Activated naive CD8-positive, alpha-beta T cell (primary cell): ENCODE measurements around the gene C20orf202.
A peak's percentile ranks its signal among the peaks of the same experiment; 100 is the strongest.
"Not testable (repeated sequence)": the region's sequence is repeated elsewhere in the genome, so short reads cannot be mapped to it uniquely, and the experiment has no call there.

Experiments
- H3K27ac Mint-ChIP-seq: one replicate; pipeline ENCODE4 v1.8.0; 2021; ENCODE audit warnings: mixed read lengths
- H3K27me3 Mint-ChIP-seq: one replicate; pipeline ENCODE4 v1.8.0; 2021; ENCODE audit warnings: mixed read lengths
- H3K36me3 Mint-ChIP-seq: one replicate; pipeline ENCODE4 v1.8.0; 2021; ENCODE audit warnings: mixed read lengths
- H3K4me1 Mint-ChIP-seq: one replicate; pipeline ENCODE4 v1.8.0; 2021; ENCODE audit warnings: low read depth, mixed read lengths
- H3K4me3 Mint-ChIP-seq: one replicate; pipeline ENCODE4 v1.8.0; 2021; ENCODE audit warnings: mild to moderate bottlenecking, mixed read lengths
- H3K9me3 Mint-ChIP-seq: one replicate; pipeline ENCODE4 v1.8.0; 2021; ENCODE audit warnings: low read depth, mixed read lengths

C20orf202 gene

DNA sequence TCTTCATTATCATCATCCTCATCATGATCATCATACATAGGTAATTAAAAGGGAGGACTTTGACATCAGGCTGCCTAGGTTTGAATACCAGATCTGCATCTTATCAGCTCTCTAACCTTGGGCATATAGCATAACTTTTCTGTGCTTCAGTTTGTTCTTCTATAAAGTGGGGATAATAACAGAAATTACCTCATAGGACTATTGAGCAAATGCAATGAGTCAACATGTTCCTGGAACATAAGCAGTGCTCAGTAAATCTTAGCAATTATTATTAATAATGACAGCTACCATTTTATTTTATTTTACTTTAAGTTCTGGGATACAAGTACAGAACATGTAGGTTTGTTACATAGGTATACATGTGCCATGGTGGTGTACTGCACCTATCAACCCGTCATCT, 7.2 kb downstream of the C20orf202 start:
- H3K27ac Mint-ChIP-seq = no peak overlapping the region
- no peaks in the 10 kb centered on the region for H3K27me3 Mint-ChIP-seq
- peaks cover 2% of the 10 kb centered on the region for H3K36me3 Mint-ChIP-seq

DNA sequence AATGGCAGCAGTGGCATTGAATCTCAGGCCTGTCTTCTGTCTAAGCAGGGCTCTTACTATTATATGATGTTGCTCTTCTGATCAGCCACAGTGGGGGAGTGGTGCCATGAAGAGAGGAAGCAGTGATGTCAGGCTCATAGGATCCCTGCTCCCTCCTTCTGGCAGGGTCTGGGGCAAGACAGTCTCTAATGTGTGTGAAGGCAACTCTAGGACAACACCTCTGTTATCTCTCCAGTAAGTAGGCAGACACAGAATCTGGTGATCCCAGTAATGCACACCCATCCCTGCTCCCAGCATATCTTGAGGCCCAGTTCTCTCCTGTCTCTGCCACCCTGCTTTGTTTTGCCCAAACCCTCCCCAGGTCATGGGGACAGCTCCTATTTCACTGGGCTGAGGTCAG, 8.8 kb downstream of the C20orf202 start:
- Mint-ChIP-seq H3K9me3 (no peaks in the 10 kb centered on the region), H3K27me3 (no peaks in the 10 kb centered on the region), H3K4me3 (no peak overlapping the region), H3K36me3 (peaks cover 2% of the 10 kb centered on the region), H3K27ac (no peak overlapping the region), H3K4me1 (peaks cover 32% of the 10 kb centered on the region)

More for the DNA sequence above, 7.2 kb downstream of the C20orf202 start:
- H3K4me1 Mint-ChIP-seq = peaks cover 17% of the 10 kb centered on the region
- no peak overlapping the region for H3K4me3 Mint-ChIP-seq
- no peaks in the 10 kb centered on the region for H3K9me3 Mint-ChIP-seq

DNA sequence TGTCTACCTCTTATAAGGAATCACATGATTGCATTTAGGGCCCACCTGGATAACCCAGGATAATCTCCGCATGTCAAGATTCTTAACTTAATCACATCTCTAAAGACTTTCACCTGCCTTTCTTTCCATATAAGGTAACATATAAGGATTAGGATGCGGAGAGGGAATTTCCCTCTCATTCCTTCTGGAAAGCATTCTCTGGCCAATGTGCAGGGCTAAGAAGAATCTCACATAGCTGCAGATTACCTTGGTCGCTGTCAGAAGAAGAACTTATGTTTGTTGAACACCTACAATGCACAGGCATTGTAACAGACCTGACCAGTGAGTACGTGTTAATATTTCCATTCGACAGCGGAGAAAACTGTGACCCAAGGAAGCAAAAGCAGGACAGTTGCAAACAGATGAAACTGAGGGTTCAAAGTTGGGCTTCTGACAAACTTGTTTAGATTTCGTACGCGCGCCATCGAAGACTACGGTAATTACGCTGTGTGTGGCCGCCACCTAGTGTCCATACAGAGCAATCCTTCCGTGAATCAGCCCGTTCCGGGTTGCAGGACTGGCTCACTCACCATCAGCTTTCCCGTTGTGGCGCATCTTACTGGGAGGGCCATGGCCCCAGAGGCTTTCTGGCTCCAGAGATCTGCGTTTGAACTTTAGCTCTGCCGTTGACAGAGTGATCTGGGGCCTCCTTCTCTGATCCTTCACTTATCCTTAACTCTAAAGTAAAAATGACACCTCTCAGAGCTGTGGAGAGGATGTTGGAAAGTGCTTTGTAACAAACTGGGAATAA, 9.5 kb downstream of the C20orf202 start:
- no peaks in the 10 kb centered on the region for H3K27me3 Mint-ChIP-seq
- no peaks in the 10 kb centered on the region for H3K9me3 Mint-ChIP-seq
- H3K27ac Mint-ChIP-seq = no peak overlapping the region
- peaks cover 40% of the 10 kb centered on the region for H3K4me1 Mint-ChIP-seq
- peaks cover 2% of the 10 kb centered on the region for H3K36me3 Mint-ChIP-seq
- H3K4me3 Mint-ChIP-seq = peak overlapping the region; percentile 53

DNA sequence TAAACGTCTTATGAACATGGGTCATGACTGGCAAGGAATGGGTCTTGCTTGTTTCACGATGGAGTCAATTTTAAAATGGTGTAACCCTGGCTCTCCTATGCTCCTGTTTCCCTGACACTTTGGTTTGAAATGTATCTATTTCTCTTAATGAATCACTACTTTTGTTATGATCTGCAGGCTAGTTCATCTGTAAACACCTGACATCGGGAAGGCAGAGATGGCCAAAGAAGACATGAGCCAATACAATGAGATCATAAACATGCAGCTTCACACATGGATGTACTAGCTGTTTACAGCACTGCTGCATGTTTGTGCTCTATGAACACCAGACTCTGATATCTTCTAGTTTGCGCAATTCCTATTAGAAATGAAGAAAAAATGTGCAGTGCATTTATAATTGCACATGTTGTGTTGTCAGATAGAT, 11.6 kb downstream of the C20orf202 start:
- H3K4me1 Mint-ChIP-seq = peaks cover 43% of the 10 kb centered on the region

DNA sequence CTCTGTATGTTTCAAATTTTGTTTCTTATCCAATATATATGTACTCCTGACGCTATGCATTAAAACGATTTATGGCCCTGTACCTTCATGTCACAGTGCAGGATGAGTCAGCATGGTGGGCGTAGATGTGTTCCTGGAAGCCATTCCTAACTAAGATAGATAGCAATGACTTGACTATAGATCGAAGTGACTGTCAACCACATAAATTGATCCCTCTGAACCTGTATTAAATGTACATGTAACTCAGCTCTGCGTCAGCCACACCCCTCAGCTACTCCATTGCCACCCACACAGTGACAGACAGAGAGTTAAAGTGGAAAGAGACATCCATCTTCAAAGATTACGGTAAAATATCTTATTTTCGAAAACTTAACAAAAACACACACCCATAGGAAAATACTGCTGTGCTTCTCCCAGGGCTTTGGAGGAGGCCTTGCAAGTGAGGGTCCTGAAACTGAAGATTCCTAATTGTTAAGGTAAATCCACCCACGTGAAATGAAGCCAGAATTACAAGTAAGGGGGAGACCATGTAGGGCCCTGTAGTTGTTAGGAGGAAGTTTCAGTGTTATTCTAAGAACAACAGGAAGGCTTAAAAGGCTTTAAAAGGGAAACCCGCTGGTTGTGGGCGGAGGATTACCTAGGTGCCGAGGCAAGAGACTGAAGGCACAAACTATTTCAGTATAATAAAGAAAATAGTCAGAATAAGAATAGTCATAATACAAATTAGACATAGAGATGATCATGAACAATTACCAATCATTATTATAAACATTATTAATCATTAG, 12.3 kb downstream of the C20orf202 start:
- H3K4me1 Mint-ChIP-seq = peaks cover 43% of the 10 kb centered on the region
- peak overlapping the region; percentile 46 for H3K4me3 Mint-ChIP-seq
- peaks cover 2% of the 10 kb centered on the region for H3K36me3 Mint-ChIP-seq
- H3K27me3 Mint-ChIP-seq = no peaks in the 10 kb centered on the region
- H3K27ac Mint-ChIP-seq = peak overlapping the region; percentile 81
- H3K9me3 Mint-ChIP-seq = no peaks in the 10 kb centered on the region

More for the DNA sequence above, 11.6 kb downstream of the C20orf202 start:
- Mint-ChIP-seq H3K27me3 (no peaks in the 10 kb centered on the region), H3K27ac (no peak overlapping the region), H3K4me3 (no peak overlapping the region), H3K9me3 (no peaks in the 10 kb centered on the region), H3K36me3 (peaks cover 2% of the 10 kb centered on the region)

DNA sequence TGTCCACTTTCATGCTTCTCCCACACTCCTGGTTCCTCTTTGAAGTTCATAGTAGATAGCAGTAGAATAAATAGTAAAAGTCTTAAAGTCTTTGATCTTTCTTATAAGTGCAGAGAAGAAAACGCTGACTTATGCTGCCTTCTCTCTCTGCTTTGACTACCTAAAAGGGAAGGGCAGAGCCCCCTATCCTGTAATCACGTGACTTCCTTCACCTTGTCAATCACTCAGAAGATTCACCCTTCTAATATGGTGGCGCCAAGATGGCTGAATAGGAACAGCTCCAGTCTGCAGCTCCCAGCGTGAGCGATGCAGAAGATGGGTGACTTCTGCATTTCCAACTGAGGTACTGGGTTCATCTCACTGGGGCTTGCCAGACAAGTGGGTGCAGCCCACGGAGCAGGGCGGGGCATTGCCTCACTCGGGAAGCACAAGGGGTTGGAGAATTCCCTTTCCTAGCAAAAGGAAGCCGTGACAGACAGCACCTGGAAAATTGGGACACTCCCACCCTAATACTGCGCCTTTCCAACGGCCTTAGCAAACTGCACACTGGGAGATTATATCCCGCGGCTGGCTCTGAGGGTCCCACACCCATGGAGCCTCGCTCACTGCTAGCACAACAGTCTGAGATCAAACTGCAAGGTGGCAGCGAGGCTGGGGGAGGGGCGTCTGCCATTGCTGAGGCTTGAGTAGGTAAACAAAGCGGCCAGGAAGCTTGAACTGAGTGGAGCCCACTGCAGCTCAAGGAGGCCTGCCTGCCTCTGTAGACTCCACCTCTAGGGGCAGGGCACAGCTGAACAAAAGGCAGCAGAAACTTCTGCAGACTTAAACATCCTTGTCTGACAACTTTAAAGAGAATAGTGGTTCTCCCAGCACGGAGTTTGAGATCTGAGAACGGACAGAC, 13.5 kb downstream of the C20orf202 start:
- not testable (repeated sequence) for H3K9me3 Mint-ChIP-seq, H3K27me3 Mint-ChIP-seq, H3K36me3 Mint-ChIP-seq
- peak overlapping the region; percentile 48 for H3K4me3 Mint-ChIP-seq
- H3K27ac Mint-ChIP-seq = peak overlapping the region; percentile 65
- H3K4me1 Mint-ChIP-seq = peaks cover 43% of the 10 kb centered on the region

DNA sequence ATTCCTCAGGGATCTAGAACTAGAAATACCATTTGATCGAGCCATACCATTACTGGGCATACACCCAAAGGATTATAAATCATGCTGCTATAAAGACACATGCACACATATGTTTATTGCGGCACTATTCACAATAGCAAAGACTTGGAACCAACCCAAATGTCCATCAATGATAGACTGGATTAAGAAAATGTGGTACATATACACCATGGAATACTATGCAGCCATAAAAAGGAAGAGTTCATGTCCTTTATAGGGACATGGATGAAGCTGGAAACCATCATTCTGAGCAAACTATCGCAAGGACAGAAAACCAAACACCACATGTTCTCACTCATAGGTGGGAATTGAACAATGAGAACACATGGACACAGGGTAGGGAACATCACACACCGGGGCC, 19.5 kb downstream of the C20orf202 start:
- H3K27me3 Mint-ChIP-seq, H3K9me3 Mint-ChIP-seq, H3K4me3 Mint-ChIP-seq, H3K4me1 Mint-ChIP-seq, H3K27ac Mint-ChIP-seq, H3K36me3 Mint-ChIP-seq: not testable (repeated sequence)

DNA sequence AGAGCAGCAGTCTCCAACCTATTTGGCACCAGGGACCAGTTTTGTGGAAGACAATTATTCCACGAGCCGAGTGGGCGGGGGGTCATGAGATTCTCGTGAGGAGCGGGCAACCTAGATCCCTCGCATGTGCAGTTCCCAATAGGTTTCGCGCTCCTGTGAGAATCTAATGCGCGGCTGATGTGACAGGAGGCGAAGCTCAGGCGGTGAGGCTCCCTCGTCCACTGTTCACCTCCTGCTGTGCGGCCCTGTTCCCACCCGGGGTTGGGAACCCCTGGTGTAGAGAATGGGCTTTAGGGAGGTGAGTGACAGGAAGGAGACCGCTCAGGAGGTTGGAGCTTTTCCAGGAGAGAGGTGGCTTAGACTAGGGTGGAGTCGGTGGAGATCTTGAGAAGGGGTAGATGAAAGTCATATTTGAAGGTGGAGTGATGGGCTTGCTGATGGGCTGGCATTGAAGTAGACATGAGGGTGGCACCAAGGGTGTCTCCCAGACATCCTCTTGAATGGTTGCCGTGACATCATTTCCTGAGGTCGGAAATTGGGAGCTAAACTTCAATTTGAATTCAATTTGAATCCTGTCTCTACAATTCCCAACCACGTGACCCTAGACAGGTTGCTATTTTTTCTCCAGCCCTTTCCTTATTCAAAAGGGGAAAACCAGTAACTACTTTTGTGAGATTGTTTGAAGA, 21.1 kb downstream of the C20orf202 start:
- Mint-ChIP-seq H3K9me3 (no peaks in the 10 kb centered on the region), H3K27me3 (peaks cover 1% of the 10 kb centered on the region), H3K4me3 (peak overlapping the region; percentile 74), H3K36me3 (no peaks in the 10 kb centered on the region), H3K27ac (no peak overlapping the region), H3K4me1 (peaks cover 5% of the 10 kb centered on the region)

DNA sequence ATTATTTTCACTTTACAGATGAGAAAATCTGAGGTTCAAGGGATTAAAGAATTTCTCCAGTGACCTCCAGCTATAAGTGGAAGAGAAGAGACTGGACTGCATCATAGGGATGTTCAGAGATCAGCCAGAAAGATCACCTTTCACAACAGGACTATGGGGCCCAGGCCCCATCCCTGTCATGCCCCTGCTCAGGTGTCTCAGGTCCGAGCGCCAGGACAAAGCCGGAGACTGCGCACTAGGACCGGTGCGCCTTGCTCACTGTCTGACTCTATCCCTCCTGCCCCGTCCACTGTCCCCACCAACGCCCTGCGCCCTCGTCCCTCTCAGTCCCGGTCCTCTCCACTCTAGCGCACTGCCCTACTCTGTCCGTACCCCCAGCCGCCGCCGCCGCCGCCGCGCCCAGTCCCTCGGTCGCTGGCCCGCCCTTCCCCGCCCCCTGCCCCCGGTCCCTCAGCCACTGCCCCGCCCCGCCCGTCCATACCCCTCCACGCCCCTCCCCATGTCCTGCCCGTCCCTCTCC, 22.1 kb downstream of the C20orf202 start:
- Mint-ChIP-seq H3K4me1 (peaks cover 5% of the 10 kb centered on the region), H3K27ac (no peak overlapping the region), H3K9me3 (no peaks in the 10 kb centered on the region), H3K4me3 (peak overlapping the region; percentile 69), H3K27me3 (peaks cover 1% of the 10 kb centered on the region), H3K36me3 (no peaks in the 10 kb centered on the region)

DNA sequence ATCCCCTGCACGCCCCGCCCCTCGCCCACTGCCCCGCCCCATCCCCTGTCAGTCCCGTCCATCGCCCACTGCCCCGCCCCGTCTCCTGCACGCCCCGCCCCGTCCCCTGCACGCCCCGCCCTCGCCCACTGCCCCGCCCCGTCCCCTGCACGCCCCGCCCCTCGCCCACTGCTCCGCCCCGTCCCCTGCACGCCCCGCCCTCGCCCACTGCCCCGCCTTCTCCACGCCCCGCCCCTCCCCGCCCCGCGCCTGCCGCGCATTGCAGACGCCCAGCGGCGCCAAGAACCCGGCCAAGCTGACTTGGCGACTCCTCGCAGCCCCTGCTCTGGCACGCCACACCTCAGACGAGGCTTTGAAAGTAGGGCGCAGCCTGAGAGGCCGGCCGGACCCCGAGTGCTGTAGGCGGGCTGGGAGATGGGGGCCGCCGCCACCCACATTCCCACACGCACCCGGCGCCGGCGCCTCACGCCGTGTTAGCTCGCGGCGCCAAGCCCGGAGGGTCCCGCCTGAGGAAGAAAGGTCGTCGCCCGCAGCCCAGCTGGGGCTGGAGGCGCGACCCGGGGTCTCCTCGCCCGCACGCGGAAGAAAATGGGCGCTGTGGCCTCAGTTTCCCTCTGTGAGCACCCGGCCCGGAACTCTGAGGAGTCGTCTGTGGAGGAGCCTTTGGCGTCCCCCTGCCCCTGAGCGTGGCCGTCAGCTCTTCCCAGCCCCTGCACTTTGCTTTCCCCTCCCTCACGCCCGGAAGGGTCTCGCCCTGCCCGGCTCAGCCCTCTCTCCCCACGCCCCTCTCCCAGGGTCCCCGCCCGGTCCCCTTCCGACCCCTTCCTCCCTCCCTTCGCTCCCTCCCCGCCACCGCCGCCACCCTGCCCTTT, 22.8 kb downstream of the C20orf202 start, which contains the start of gene RAD21L1:
Gene RAD21L1 (plus strand): TSS at position 262 of the 872 bp plus-strand sequence. CDS start 2,410 bp downstream, outside the sequence.
- no peaks in the 10 kb centered on the region for H3K36me3 Mint-ChIP-seq
- peaks cover 5% of the 10 kb centered on the region for H3K4me1 Mint-ChIP-seq
- peak within 1 kb of the TSS; percentile 87 for H3K4me3 Mint-ChIP-seq
- H3K27me3 Mint-ChIP-seq = peaks cover 1% of the 10 kb centered on the region
- peak within 1 kb of the TSS; percentile 34 for H3K27ac Mint-ChIP-seq
- H3K9me3 Mint-ChIP-seq = no peaks in the 10 kb centered on the region

DNA sequence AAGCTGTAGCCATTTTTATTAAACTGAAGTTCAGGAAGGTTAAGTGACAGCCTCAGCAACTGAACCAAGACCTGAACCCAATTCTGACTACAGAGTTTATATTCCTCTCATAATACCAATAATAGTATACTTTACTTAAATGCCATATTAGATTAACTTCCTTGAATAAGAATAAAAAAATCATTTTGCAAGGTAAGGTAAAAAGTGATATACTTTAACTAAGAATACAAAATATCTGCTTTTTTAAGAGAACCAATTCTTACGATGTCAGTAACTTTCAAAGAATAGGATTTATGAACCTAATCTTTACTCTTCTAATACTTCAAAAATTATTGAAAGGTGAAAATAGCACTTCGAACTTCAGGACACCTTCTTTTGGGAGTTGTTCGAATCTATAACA, 26.3 kb downstream of the C20orf202 start:
- no peaks in the 10 kb centered on the region for H3K36me3 Mint-ChIP-seq
- no peak overlapping the region for H3K27ac Mint-ChIP-seq
- no peaks in the 10 kb centered on the region for H3K9me3 Mint-ChIP-seq
- H3K4me3 Mint-ChIP-seq = no peak overlapping the region
- H3K27me3 Mint-ChIP-seq = peaks cover 1% of the 10 kb centered on the region
- peaks cover 5% of the 10 kb centered on the region for H3K4me1 Mint-ChIP-seq

DNA sequence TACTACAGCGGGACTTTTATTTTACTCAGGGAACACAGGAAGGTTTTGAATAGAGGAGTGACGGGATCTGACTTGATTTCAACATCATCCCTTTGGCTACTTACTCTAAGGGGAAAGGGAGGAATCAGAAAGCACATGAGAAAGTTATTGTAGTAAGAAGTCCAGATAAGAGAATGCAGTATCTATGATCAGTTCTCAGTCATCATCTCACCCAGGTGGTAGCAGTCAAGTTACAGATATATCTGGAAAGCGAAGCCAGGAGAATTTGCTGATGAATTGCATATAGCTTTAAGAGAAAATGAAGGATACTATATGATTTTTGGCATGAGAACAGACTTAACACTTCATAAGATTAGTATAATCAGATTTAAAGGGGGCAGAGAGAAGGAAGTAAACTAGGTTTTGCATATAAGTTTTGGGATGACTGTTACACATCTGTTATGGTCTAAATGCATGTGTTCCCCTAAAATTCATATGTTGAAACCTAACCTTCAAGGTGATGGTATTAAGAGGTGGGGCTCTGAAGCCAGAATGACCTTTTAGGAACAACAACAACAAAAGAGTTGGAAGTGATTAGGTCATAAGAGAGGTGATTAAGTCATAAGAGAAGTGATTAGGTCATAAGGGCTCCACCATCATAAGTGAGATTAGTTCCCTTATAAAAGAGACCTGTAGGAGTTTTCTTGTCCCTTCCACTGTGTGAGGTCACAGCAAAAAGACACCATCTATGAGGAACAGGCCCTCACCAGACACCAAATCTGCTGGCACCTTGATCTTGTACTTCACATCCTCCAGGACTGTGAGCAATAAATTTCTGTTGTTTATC, 29.2 kb downstream of the C20orf202 start:
- Mint-ChIP-seq H3K27me3 (peaks cover 1% of the 10 kb centered on the region), H3K36me3 (no peaks in the 10 kb centered on the region), H3K4me3 (no peak overlapping the region), H3K4me1 (no peaks in the 10 kb centered on the region), H3K9me3 (no peaks in the 10 kb centered on the region), H3K27ac (no peak overlapping the region)

DNA sequence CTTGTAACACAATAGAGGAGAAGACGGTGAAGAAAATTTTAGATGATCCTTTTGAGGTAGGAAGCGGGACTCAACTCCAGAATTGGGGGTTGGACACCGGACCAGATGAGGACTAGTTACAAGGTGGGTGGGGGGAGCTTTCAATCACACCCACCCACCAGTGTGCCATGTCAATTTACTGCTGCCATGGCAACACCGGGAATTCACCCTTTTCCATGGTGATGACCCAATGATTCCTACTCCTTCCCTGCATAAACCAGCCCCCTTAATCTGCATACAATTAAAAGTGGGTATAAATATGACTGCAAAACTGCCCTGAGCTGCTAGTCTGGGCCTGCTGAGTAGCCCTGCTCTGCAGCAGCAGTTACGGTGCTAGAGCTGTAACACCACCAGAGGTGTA, 37.3 kb downstream of the C20orf202 start:
- H3K4me3 Mint-ChIP-seq = no peak overlapping the region
- H3K27me3 Mint-ChIP-seq = peaks cover 2% of the 10 kb centered on the region
- peaks cover 3% of the 10 kb centered on the region for H3K4me1 Mint-ChIP-seq
- H3K9me3 Mint-ChIP-seq = no peaks in the 10 kb centered on the region
- H3K36me3 Mint-ChIP-seq = no peaks in the 10 kb centered on the region
- no peak overlapping the region for H3K27ac Mint-ChIP-seq
